ENCODE data around the gene TUB.

GRCh38 chr11:8032122-8032521 lies 48.9 kb upstream of the TUB start:
- TF ChIP-seq SIX5 (IDR thresholded peaks at IDR 0.05; ENCODE audit: low read depth, low read length) (no peak), CTCF (IDR thresholded peaks at IDR 0.05; ENCODE audit: control extremely low read depth in 1 of 3, insufficient read depth in 1 of 3, low read depth in 1 of 3, low read length in 3 of 3) (no peak), YY1 (IDR thresholded peaks at IDR 0.05; ENCODE audit: low read depth, low read length) (no peak), HDAC2 (IDR thresholded peaks at IDR 0.05; ENCODE audit: borderline replicate concordance in 1 of 2, low read depth in 2 of 2, low read length in 2 of 2) (no peak), SUZ12 (IDR thresholded peaks at IDR 0.05; ENCODE audit: low read length) (no peak), CHD2 (IDR thresholded peaks at IDR 0.05; ENCODE audit: low read length) (no peak), CREB1 (IDR thresholded peaks at IDR 0.05) (no peak), POLR2AphosphoS5 (IDR thresholded peaks at IDR 0.05; ENCODE audit: low read depth, low read length) (no peak), CBX5 (IDR thresholded peaks at IDR 0.05; ENCODE audit: low read depth, low read length) (no peak), CEBPB (IDR thresholded peaks at IDR 0.05; ENCODE audit: low read depth, low read length) (no peak), USF2 (IDR thresholded peaks at IDR 0.05; ENCODE audit: low read length) (no peak), TAF1 (IDR thresholded peaks at IDR 0.05; ENCODE audit: low read depth, low read length) (no peak), PHF8 (conservative IDR thresholded peaks at IDR 0.05; ENCODE audit: low read depth, low read length) (no peak), MAFK (IDR thresholded peaks at IDR 0.05; ENCODE audit: low read depth, low read length) (no peak)
